Neural progenitor cell (in vitro differentiated cells): Measurements from ENCODE around the gene HYPK. TPM values are rescaled to one million over a fixed set of nuclear protein-coding genes. Genes with fewer than 3 reads are reported as not detected.
A peak's percentile ranks its signal among the peaks of the same experiment; 100 is the strongest.

Experiments
- DNase-seq: peaks from one replicate; pipeline ENCODE4 v3.0.0-alpha.2; 2016; ENCODE audit warnings: low spot score
- H2AFZ ChIP-seq: fragments of 200-600 bp; sonication (generic); replicated peaks from 2 replicates; pipeline ENCODE4 v1.6.1; 2016; ENCODE audit warnings: antibody characterized with exemption
- H3F3A ChIP-seq: fragments of 200-600 bp; sonication (generic); 2 replicates; pipeline ENCODE4 v1.6.1; 2016; ENCODE audit warnings: antibody characterized with exemption, low read depth
- H3K27ac ChIP-seq: fragments of 200-600 bp; sonication (generic); 2 replicates; pipeline ENCODE4 v1.5.1; 2016; ENCODE audit warnings: mild to moderate bottlenecking
- H3K27me3 ChIP-seq: fragments of 200-600 bp; sonication (generic); 2 replicates; pipeline ENCODE4 v1.6.1; 2016; ENCODE audit warnings: mild to moderate bottlenecking, moderate library complexity
- H3K36me3 ChIP-seq: fragments of 200-600 bp; sonication (generic); 2 replicates; pipeline ENCODE4 v1.5.1; 2016
- H3K4me1 ChIP-seq: fragments of 200-600 bp; sonication (generic); 2 replicates; pipeline ENCODE4 v1.6.1; 2016; ENCODE audit warnings: mixed run types
- H3K4me2 ChIP-seq: fragments of 200-600 bp; sonication (generic); 2 replicates; pipeline ENCODE4 v1.6.1; 2016
- H3K4me3 ChIP-seq: fragments of 200-600 bp; sonication (generic); 2 replicates; pipeline ENCODE4 v1.5.1; 2016
- H3K79me2 ChIP-seq: fragments of 200-600 bp; sonication (generic); 2 replicates; pipeline ENCODE4 v1.6.1; 2016; ENCODE audit warnings: low read depth
- H3K9ac ChIP-seq: fragments of 200-600 bp; sonication (generic); 2 replicates; pipeline ENCODE4 v1.6.1; 2016
- H3K9me3 ChIP-seq: fragments of 200-600 bp; sonication (generic); 2 replicates; pipeline ENCODE4 v1.5.1; 2016; ENCODE audit warnings: low read depth
- H4K20me1 ChIP-seq: fragments of 200-600 bp; sonication (generic); 2 replicates; pipeline ENCODE4 v1.6.1; 2016; ENCODE audit warnings: low read depth
- H3K27ac Mint-ChIP-seq: 3 replicates; pipeline ENCODE4 v1.8.0; 2021; ENCODE audit warnings: mixed read lengths
- H3K27me3 Mint-ChIP-seq: 2 replicates; pipeline ENCODE4 v1.8.0; 2022; ENCODE audit warnings: low read depth, mild to moderate bottlenecking, inconsistent platforms, moderate library complexity, mixed read lengths; ENCODE audit not compliant: insufficient read depth
- H3K36me3 Mint-ChIP-seq: 3 replicates; pipeline ENCODE4 v1.8.0; 2021; ENCODE audit warnings: mixed read lengths
- H3K4me1 Mint-ChIP-seq: 3 replicates; pipeline ENCODE4 v1.8.0; 2021; ENCODE audit warnings: mixed read lengths
- H3K4me3 Mint-ChIP-seq: 3 replicates; pipeline ENCODE4 v1.8.0; 2021; ENCODE audit warnings: mild to moderate bottlenecking, moderate library complexity, mixed read lengths
- H3K9me3 Mint-ChIP-seq: 3 replicates; pipeline ENCODE4 v1.8.0; 2020; ENCODE audit warnings: mixed read lengths
- EZH2 ChIP-seq: fragments of 200-600 bp; sonication (generic); IDR thresholded peaks from 2 replicates; pipeline ENCODE4 v1.6.1; 2017; ENCODE audit warnings: antibody characterized with exemption, mild to moderate bottlenecking, moderate library complexity
- EZH2phosphoT487 ChIP-seq: fragments of 200-600 bp; sonication (generic); IDR thresholded peaks from 2 replicates; pipeline ENCODE4 v1.6.1; 2017; ENCODE audit warnings: antibody characterized with exemption
- total RNA-seq: library from RNA; depleted of rRNA; stranded (reverse); fragments of >200 nt; gene quantifications from 2 replicates; pipeline ENCODE4 v1.2.3, GENCODE V29; 2015; ENCODE audit warnings: low replicate concordance
- TF ChIP-seq, protein P1 (sequence below): fragments of 200-600 bp; sonication (generic); IDR thresholded peaks from 2 replicates; pipeline ENCODE4 v1.5.1; 2017; ENCODE audit warnings: antibody characterized with exemption, mild to moderate bottlenecking

Gene HYPK, protein sequence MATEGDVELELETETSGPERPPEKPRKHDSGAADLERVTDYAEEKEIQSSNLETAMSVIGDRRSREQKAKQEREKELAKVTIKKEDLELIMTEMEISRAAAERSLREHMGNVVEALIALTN
- 6.7 and 8.3 TPM in 2 replicates for total RNA-seq

DNA sequence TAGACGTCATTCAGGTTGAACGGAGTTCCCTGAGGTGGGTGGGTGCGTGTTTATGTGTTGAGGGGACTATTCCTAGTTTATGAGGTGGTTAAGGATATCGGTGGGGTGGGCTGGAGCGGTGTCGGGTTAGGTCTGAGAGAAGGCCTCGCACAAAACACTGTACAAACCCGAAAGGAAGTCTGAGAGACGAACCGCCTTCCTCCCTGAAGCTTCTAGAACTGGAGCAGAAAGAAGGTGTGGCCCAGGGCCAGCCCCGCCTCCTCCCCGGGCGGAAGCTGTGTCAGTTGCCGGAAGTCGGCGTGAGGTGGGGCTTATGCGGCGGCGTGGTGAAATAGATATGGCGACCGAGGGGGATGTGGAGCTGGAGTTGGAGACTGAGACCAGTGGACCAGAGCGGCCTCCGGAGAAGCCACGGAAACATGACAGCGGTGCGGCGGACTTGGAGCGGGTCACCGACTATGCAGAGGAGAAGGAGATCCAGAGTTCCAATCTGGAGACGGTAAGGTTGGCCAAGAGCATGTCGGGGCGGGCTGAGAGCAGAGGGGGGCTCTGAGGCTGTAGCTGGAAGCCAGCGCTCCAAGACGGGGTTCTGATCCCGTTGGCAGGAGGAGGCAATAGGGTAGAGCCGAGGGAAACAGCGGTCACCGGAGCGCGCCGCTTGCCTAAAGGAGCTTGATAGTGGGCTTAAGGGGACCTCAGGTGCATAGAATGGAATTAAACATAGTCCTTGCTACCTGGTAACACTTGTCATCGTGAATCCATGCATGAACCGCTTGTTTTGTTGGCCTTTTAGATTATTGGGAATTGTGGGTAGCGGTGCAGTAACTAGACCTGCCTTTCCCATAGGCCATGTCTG lies at the start of gene HYPK:
HYPK (plus strand) TSS at position 314 of the 856 bp plus-strand sequence; CDS start at position 338, 24 bp downstream.
- Histone ChIP-seq H4K20me1 (peaks cover 11% of the 10 kb centered on the region), H3K27me3 (no peaks in the 10 kb centered on the region), H3K4me2 (peak within 1 kb of the TSS; percentile 92), H3K27ac (peak within 1 kb of the TSS; percentile 87), H3F3A (peaks cover 76% of the 10 kb centered on the region), H3K79me2 (peaks cover 18% of the 10 kb centered on the region), H3K4me3 (peak within 1 kb of the TSS; percentile 77), H3K9me3 (no peaks in the 10 kb centered on the region), H3K4me1 (peaks cover 22% of the 10 kb centered on the region), H3K36me3 (no peaks in the 10 kb centered on the region), H2AFZ (peak within 1 kb of the TSS; percentile 51), H3K9ac (peak within 1 kb of the TSS; percentile 44)
- peak; percentile 86 for DNase-seq
- TF ChIP-seq, protein P1, sequence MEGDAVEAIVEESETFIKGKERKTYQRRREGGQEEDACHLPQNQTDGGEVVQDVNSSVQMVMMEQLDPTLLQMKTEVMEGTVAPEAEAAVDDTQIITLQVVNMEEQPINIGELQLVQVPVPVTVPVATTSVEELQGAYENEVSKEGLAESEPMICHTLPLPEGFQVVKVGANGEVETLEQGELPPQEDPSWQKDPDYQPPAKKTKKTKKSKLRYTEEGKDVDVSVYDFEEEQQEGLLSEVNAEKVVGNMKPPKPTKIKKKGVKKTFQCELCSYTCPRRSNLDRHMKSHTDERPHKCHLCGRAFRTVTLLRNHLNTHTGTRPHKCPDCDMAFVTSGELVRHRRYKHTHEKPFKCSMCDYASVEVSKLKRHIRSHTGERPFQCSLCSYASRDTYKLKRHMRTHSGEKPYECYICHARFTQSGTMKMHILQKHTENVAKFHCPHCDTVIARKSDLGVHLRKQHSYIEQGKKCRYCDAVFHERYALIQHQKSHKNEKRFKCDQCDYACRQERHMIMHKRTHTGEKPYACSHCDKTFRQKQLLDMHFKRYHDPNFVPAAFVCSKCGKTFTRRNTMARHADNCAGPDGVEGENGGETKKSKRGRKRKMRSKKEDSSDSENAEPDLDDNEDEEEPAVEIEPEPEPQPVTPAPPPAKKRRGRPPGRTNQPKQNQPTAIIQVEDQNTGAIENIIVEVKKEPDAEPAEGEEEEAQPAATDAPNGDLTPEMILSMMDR, result no peak
- no peak for TF ChIP-seq EZH2
- TF ChIP-seq EZH2phosphoT487, result no peak
- H3K27ac Mint-ChIP-seq, result peak within 1 kb of the TSS; percentile 96
- H3K4me1 Mint-ChIP-seq, result peaks cover 35% of the 10 kb centered on the region
- peaks cover 26% of the 10 kb centered on the region for H3K36me3 Mint-ChIP-seq
- H3K27me3 Mint-ChIP-seq, result peaks cover 3% of the 10 kb centered on the region
- H3K4me3 Mint-ChIP-seq, result peak within 1 kb of the TSS; percentile 100
- no peaks in the 10 kb centered on the region for H3K9me3 Mint-ChIP-seq

DNA sequence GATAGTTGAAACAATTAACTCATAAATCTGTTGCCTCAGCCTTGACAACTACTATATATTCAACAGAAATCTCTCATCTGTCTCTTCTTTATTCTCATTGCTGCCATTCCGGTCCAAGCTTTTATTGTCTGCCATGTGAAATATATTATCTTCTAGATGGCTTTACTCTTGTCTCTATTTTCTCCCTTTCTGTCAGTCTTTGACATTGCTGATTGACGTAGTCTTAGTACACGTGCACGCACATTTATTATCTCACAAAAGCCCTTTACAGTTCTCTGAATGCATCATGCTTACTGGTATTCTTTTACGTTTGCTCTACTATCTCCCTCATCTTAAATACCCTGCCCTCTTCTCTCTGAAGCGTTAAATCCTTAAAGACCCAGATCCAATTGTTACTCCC lies 48.5 kb upstream of the HYPK start:
- Mint-ChIP-seq H3K4me3 (no peak overlapping the region), H3K4me1 (peaks cover 19% of the 10 kb centered on the region), H3K27ac (no peak overlapping the region), H3K27me3 (peaks cover 2% of the 10 kb centered on the region), H3K36me3 (peaks cover 20% of the 10 kb centered on the region), H3K9me3 (no peaks in the 10 kb centered on the region)
- Histone ChIP-seq H3K36me3 (peaks cover 11% of the 10 kb centered on the region), H3K4me1 (peaks cover 8% of the 10 kb centered on the region), H3K4me2 (no peak overlapping the region), H3K9ac (no peak overlapping the region), H3K9me3 (no peaks in the 10 kb centered on the region), H3K4me3 (no peak overlapping the region), H3K79me2 (peaks cover 100% of the 10 kb centered on the region), H3K27me3 (no peaks in the 10 kb centered on the region), H2AFZ (no peak overlapping the region), H3F3A (peaks cover 4% of the 10 kb centered on the region), H4K20me1 (peaks cover 79% of the 10 kb centered on the region), H3K27ac (no peak overlapping the region)
- no peak for DNase-seq
- no peak for TF ChIP-seq EZH2phosphoT487
- TF ChIP-seq EZH2, result no peak

DNA sequence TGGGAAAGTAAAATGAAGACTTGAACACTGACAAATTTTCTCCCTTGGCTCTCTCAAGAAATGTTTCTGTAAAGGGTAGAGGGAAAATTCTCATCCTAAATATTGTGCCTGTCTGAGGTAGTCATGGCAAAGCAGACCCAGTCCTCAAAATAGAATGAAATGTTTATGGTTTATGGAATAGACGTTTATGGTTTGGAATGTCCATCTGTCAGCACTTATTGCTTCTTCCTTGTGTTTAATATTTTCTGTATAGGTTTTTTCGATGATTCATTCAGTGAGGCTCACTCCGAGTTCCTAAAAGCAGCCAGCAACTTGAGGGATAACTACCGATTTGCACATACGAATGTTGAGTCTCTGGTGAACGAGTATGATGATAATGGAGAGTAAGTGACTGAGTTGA lies 37.6 kb upstream of the HYPK start:
- Histone ChIP-seq H3K9ac (no peak overlapping the region), H3K4me2 (no peak overlapping the region), H3K9me3 (no peaks in the 10 kb centered on the region), H3K4me1 (no peaks in the 10 kb centered on the region), H3F3A (peaks cover 23% of the 10 kb centered on the region), H3K36me3 (peaks cover 1% of the 10 kb centered on the region), H2AFZ (no peak overlapping the region), H3K27me3 (no peaks in the 10 kb centered on the region), H3K79me2 (peaks cover 8% of the 10 kb centered on the region), H4K20me1 (peaks cover 14% of the 10 kb centered on the region), H3K4me3 (no peak overlapping the region), H3K27ac (no peak overlapping the region)
- DNase-seq, result no peak
- Mint-ChIP-seq H3K27ac (no peak overlapping the region), H3K27me3 (no peaks in the 10 kb centered on the region), H3K4me1 (no peaks in the 10 kb centered on the region), H3K9me3 (no peaks in the 10 kb centered on the region), H3K4me3 (no peak overlapping the region), H3K36me3 (peaks cover 40% of the 10 kb centered on the region)
- TF ChIP-seq EZH2 (no peak), EZH2phosphoT487 (no peak)
- TF ChIP-seq, protein P1, result no peak
